HepG2 (cell line): ENCODE measurements around the gene FAAP20. TPM values are rescaled to one million over a fixed set of nuclear protein-coding genes. Genes with fewer than 3 reads are reported as not detected.
A peak's percentile ranks its signal among the peaks of the same experiment; 100 is the strongest.

Experiments
- CSRNP1 ChIP-seq: sonication (generic); formaldehyde crosslinking; IDR thresholded peaks from 2 replicates; pipeline ENCODE4 v1.8.1; 2023; ENCODE audit warnings: mild to moderate bottlenecking, missing genetic modification reagents
- FOXK1 ChIP-seq: sonication (generic); formaldehyde crosslinking; IDR thresholded peaks from 2 replicates; pipeline ENCODE4 v1.4.0; 2020; ENCODE audit warnings: low read depth, missing genetic modification reagents, borderline replicate concordance
- HNRNPLL ChIP-seq: fragments of 200-400 bp; formaldehyde crosslinking; IDR thresholded peaks from 2 replicates; pipeline ENCODE4 v1.6.1; 2017; ENCODE audit warnings: mild to moderate bottlenecking, low read depth, low read length; ENCODE audit not compliant: poor library complexity, severe bottlenecking
- KAT7 ChIP-seq: IDR thresholded peaks from 2 replicates; pipeline ENCODE4 v1.6.1; 2018; ENCODE audit warnings: borderline replicate concordance, missing compliant biosample characterization
- KDM3A ChIP-seq: IDR thresholded peaks from 2 replicates; pipeline ENCODE4 v1.6.1; 2018; ENCODE audit warnings: low read depth, missing compliant biosample characterization
- KDM5A ChIP-seq: fragments of 200-600 bp; sonication (generic); IDR thresholded peaks from 2 replicates; pipeline ENCODE4 v1.7.0; 2018; ENCODE audit warnings: antibody characterized with exemption, mild to moderate bottlenecking, low read length, borderline replicate concordance
- KLF16 ChIP-seq, 2 experiments: sonication (generic) in 1 of 2; formaldehyde crosslinking in 1 of 2; IDR thresholded peaks; 2 replicates each; pipeline versions ENCODE4 v1.6.1 to v1.8.0; 2016 to 2023; ENCODE audit warnings: missing genetic modification reagents in 2 of 2, missing compliant biosample characterization in 1 of 2
- REPIN1 ChIP-seq: sonication (generic); formaldehyde crosslinking; IDR thresholded peaks from 2 replicates; pipeline ENCODE4 v1.8.0; 2022; ENCODE audit warnings: missing genetic modification reagents, low read depth, mild to moderate bottlenecking, borderline replicate concordance
- RFXAP ChIP-seq: sonication (generic); formaldehyde crosslinking; IDR thresholded peaks from 2 replicates; pipeline ENCODE4 v1.4.0; 2020; ENCODE audit warnings: missing genetic modification reagents, borderline replicate concordance
- SATB2 ChIP-seq: sonication (generic); formaldehyde crosslinking; IDR thresholded peaks from 2 replicates; pipeline ENCODE4 v1.5.0; 2020; ENCODE audit warnings: missing genetic modification reagents
- ZNF276 ChIP-seq: sonication (generic); formaldehyde crosslinking; IDR thresholded peaks from 2 replicates; pipeline ENCODE4 v1.4.0; 2020; ENCODE audit warnings: mild to moderate bottlenecking, low read depth, missing genetic modification reagents
- ZNF3 ChIP-seq: IDR thresholded peaks from 2 replicates; pipeline ENCODE4 v1.7.0; 2017; ENCODE audit warnings: inconsistent platforms
- ZNF512B ChIP-seq: sonication (generic); formaldehyde crosslinking; IDR thresholded peaks from 2 replicates; pipeline ENCODE4 v1.5.1; 2020; ENCODE audit warnings: missing genetic modification reagents, mild to moderate bottlenecking, borderline replicate concordance
- ZNF605 ChIP-seq: sonication (generic); formaldehyde crosslinking; IDR thresholded peaks from 2 replicates; pipeline ENCODE4 v1.8.0; 2022; ENCODE audit warnings: mild to moderate bottlenecking, missing genetic modification reagents
- ZNF710 ChIP-seq: sonication (generic); formaldehyde crosslinking; IDR thresholded peaks from 2 replicates; pipeline ENCODE4 v1.5.0; 2020; ENCODE audit warnings: mild to moderate bottlenecking, missing genetic modification reagents, borderline replicate concordance
- ZNF713 ChIP-seq: sonication (generic); formaldehyde crosslinking; IDR thresholded peaks from 2 replicates; pipeline ENCODE4 v1.4.0; 2020; ENCODE audit warnings: mild to moderate bottlenecking, missing genetic modification reagents
- ZNF768 ChIP-seq: sonication (generic); formaldehyde crosslinking; IDR thresholded peaks from 2 replicates; pipeline ENCODE4 v1.4.0; 2020; ENCODE audit warnings: missing genetic modification reagents
- polyA plus RNA-seq, 8 experiments: library from polyadenylated mRNA; depleted of rRNA in 3 of 8; stranded (reverse) in 7 of 8; unstranded in 1 of 8; fragments of >200 nt; fragmentation: Illumina TruSeq in 4 of 8; extraction: Trizol in 4 of 8; gene quantifications; 2 replicates each; pipeline versions ENCODE4 v1.2.1 to v1.2.3, GENCODE V29; 2011 to 2016; ENCODE audit warnings: low read depth in 4 of 8, missing spikeins in 1 of 8, mixed read lengths in 1 of 8; ENCODE audit not compliant: insufficient read depth in 1 of 8
- total RNA-seq, 5 experiments: library from RNA; depleted of rRNA; stranded (reverse); fragments of >200 nt; fragmentation: Illumina TruSeq; extraction: Trizol; gene quantifications; 2 replicates each; pipeline ENCODE4 v1.2.3, GENCODE V29; 2016; ENCODE audit warnings: low read depth in 1 of 5

The FAAP20 gene
- total and polyA plus RNA-seq, 2 of the 13 experiments (the other 11 are each of a cell fraction or from before 2014, with no cell fraction given) = 9.6 to 10.8 TPM

GRCh38 chr1:2194898-2195673 lies 514 bp upstream of the FAAP20 start (continued):
- TF ChIP-seq KLF16 (CRISPR knock-in tag; IDR thresholded peaks at IDR 0.05) (peak in 1 of 2 experiments; percentile 76; a peak in 1 of 4 replicates), CSRNP1 (CRISPR knock-in tag) (peak; percentile 55; the same call in 1 of the 2 replicates), KDM5A (peak; percentile 98), ZNF276 (CRISPR knock-in tag) (no peak), REPIN1 (CRISPR knock-in tag) (0 out of 2 replicates have a peak, but pooled peaks have one; percentile 20), SATB2 (peak; percentile 49; the same call in 1 of the 2 replicates), ZNF605 (CRISPR knock-in tag) (no peak), KAT7 (peak; percentile 58; the same call in 1 of the 2 replicates), HNRNPLL (peak; percentile 59), ZNF768 (CRISPR knock-in tag) (peak; percentile 50), ZNF3 (peak; percentile 54; the same call in 1 of the 2 replicates), RFXAP (peak; percentile 42; the same call in 1 of the 2 replicates), ZNF713 (CRISPR knock-in tag) (no peak), ZNF710 (CRISPR knock-in tag) (no peak), ZNF512B (no peak), KDM3A (CRISPR knock-in tag) (peak; percentile 98; the same call in 1 of the 2 replicates), FOXK1 (CRISPR knock-in tag) (peak; percentile 63; the same call in 1 of the 2 replicates)
